HG03175 (cell line): Measurements from ENCODE around the gene ZNF581.
A peak's percentile ranks its signal among the peaks of the same experiment; 100 is the strongest.

ENCODE experiments used
- ATAC-seq: cut with Tn5 transposase; IDR thresholded peaks from one replicate; pipeline ENCODE4 v1.9.1; 2021; ENCODE audit warnings: mild to moderate bottlenecking, moderate library complexity; ENCODE audit not compliant: unreplicated experiment

Gene ZNF581

GRCh38 chr19:55661826-55662225, 18.4 kb downstream of the ZNF581 start:
- no peak for ATAC-seq

- no peak for ATAC-seq
Measured at GRCh38 chr19:55663846-55664536, 20.5 kb downstream of the ZNF581 start.

GRCh38 chr19:55666343-55667005, 23.0 kb downstream of the ZNF581 start:
- no peak for ATAC-seq

- no peak for ATAC-seq
Measured at GRCh38 chr19:55667006-55667381, 23.5 kb downstream of the ZNF581 start.

- ATAC-seq = no peak
Measured at GRCh38 chr19:55667511-55667910, 24.1 kb downstream of the ZNF581 start.

- no peak for ATAC-seq
Measured at GRCh38 chr19:55667958-55668357, 24.5 kb downstream of the ZNF581 start.

- ATAC-seq = no peak
Measured at GRCh38 chr19:55668603-55669348, 25.3 kb downstream of the ZNF581 start.

- ATAC-seq = no peak
Measured at GRCh38 chr19:55669418-55670279, 26.2 kb downstream of the ZNF581 start.

- ATAC-seq = no peak
Measured at GRCh38 chr19:55670280-55671053, 27.0 kb downstream of the ZNF581 start.

GRCh38 chr19:55671054-55671378, 27.6 kb downstream of the ZNF581 start:
- no peak for ATAC-seq

GRCh38 chr19:55672418-55672817, 29.0 kb downstream of the ZNF581 start:
- ATAC-seq = no peak

GRCh38 chr19:55673465-55673864, 30.0 kb downstream of the ZNF581 start:
- ATAC-seq = no peak

GRCh38 chr19:55673889-55674288, 30.4 kb downstream of the ZNF581 start:
- no peak for ATAC-seq

GRCh38 chr19:55674459-55674840, 31.0 kb downstream of the ZNF581 start:
- ATAC-seq = no peak

GRCh38 chr19:55674841-55675660, 31.6 kb downstream of the ZNF581 start, which contains the start of gene EPN1:
Gene EPN1, plus strand, starts transcription at chr19:55675226. Its CDS starts 3,402 bp downstream, at chr19:55678628.
- peak; percentile 63 for ATAC-seq

GRCh38 chr19:55675661-55676354, 32.4 kb downstream of the ZNF581 start:
- ATAC-seq = no peak

- no peak for ATAC-seq
Measured at GRCh38 chr19:55676383-55676782, 32.9 kb downstream of the ZNF581 start.

GRCh38 chr19:55676889-55677505, 33.5 kb downstream of the ZNF581 start:
- no peak for ATAC-seq
